Liver (tissue), 9 donors: ENCODE results near the gene USP6NL. TPM values are rescaled to one million over a fixed set of nuclear protein-coding genes. Genes with fewer than 3 reads are reported as not detected.

ENCODE experiments used
- DNase-seq: peaks from one replicate; pipeline ENCODE4 v3.0.0-alpha.2; 2017; ENCODE audit warnings: low spot score
- H3K27ac ChIP-seq, 2 donors: one replicate each; pipeline ENCODE4 v1.7.0; 2013; ENCODE audit warnings: inconsistent platforms in 2 of 2, low read length in 2 of 2, control low read depth in 1 of 2, low read depth in 1 of 2, mild to moderate bottlenecking in 1 of 2
- H3K27me3 ChIP-seq, 4 donors: one replicate each; pipeline versions ENCODE4 v1.6.1 to v1.7.0; 2013; ENCODE audit warnings: low read length in 3 of 4, inconsistent platforms in 1 of 4, mild to moderate bottlenecking in 1 of 4, moderate library complexity in 1 of 4; ENCODE audit not compliant: control insufficient read depth in 4 of 4, insufficient read depth in 4 of 4
- H3K36me3 ChIP-seq, 4 donors: one replicate each; pipeline versions ENCODE4 v1.6.1 to v1.7.0; 2013; ENCODE audit warnings: low read length in 3 of 4, mild to moderate bottlenecking in 3 of 4, low read depth in 1 of 4, moderate library complexity in 1 of 4; ENCODE audit not compliant: control insufficient read depth in 4 of 4, insufficient read depth in 3 of 4
- H3K4me1 ChIP-seq, 4 donors: one replicate each; pipeline versions ENCODE4 v1.6.1 to v1.7.0; 2013; ENCODE audit warnings: low read length in 3 of 4, mild to moderate bottlenecking in 3 of 4, moderate library complexity in 1 of 4; ENCODE audit not compliant: control insufficient read depth in 4 of 4, insufficient read depth in 4 of 4
- H3K4me3 ChIP-seq, 3 donors: one replicate each; pipeline versions ENCODE4 v1.6.1 to v1.7.0; 2013; ENCODE audit warnings: low read length in 3 of 3, control low read depth in 1 of 3, low read depth in 1 of 3, mild to moderate bottlenecking in 1 of 3
- H3K9ac ChIP-seq, 2 donors: one replicate each; pipeline ENCODE4 v1.7.0; 2013; ENCODE audit warnings: low read length in 2 of 2, mild to moderate bottlenecking in 2 of 2, moderate library complexity in 2 of 2, control low read depth in 1 of 2, low read depth in 1 of 2
- H3K9me3 ChIP-seq, 4 donors: one replicate each; pipeline versions ENCODE4 v1.6.1 to v1.7.0; 2013; ENCODE audit warnings: low read length in 3 of 4; ENCODE audit not compliant: control insufficient read depth in 4 of 4
- ATF3 ChIP-seq: IDR thresholded peaks from 2 replicates; pipeline ENCODE4 v1.6.1; 2016; ENCODE audit warnings: antibody characterized with exemption
- CTCF ChIP-seq: fragments of 150-350 bp; IDR thresholded peaks from 2 replicates; pipeline ENCODE4 v1.5.1; 2017; ENCODE audit warnings: improper control_type of control experiment, low read depth, low read length; ENCODE audit not compliant: missing input control
- EGR1 ChIP-seq, 2 donors: IDR thresholded peaks; 2 replicates each; pipeline ENCODE4 v1.6.1; 2016 to 2018; ENCODE audit warnings: antibody characterized with exemption in 2 of 2, low read depth in 2 of 2
- FOXA1 ChIP-seq: IDR thresholded peaks from 2 replicates; pipeline ENCODE4 v1.6.1; 2016; ENCODE audit warnings: antibody characterized with exemption
- FOXA2 ChIP-seq: IDR thresholded peaks from 2 replicates; pipeline ENCODE4 v1.6.1; 2016; ENCODE audit warnings: antibody characterized with exemption
- HNF4A ChIP-seq, 2 donors: conservative IDR thresholded peaks; 2 replicates each; pipeline ENCODE4 v1.6.1; 2016; ENCODE audit warnings: antibody characterized with exemption in 2 of 2, mild to moderate bottlenecking in 2 of 2
- HNF4G ChIP-seq: IDR thresholded peaks from 2 replicates; pipeline ENCODE4 v1.6.1; 2016; ENCODE audit warnings: antibody characterized with exemption
- JUND ChIP-seq, 2 donors: IDR thresholded peaks; 2 replicates each; pipeline ENCODE4 v1.6.1; 2016; ENCODE audit warnings: antibody characterized with exemption in 2 of 2
- MAX ChIP-seq: IDR thresholded peaks from 2 replicates; pipeline ENCODE4 v1.6.1; 2016; ENCODE audit warnings: antibody characterized with exemption
- NR2F2 ChIP-seq: IDR thresholded peaks from 2 replicates; pipeline ENCODE4 v1.6.1; 2016; ENCODE audit warnings: antibody characterized with exemption
- RAD21 ChIP-seq, 2 donors: IDR thresholded peaks; 2 replicates each; pipeline ENCODE4 v1.6.1; 2016; ENCODE audit warnings: antibody characterized with exemption in 2 of 2, mild to moderate bottlenecking in 2 of 2
- REST ChIP-seq: IDR thresholded peaks from 2 replicates; pipeline ENCODE4 v1.6.1; 2016; ENCODE audit warnings: antibody characterized with exemption, mild to moderate bottlenecking
- RXRA ChIP-seq, 2 donors: IDR thresholded peaks; 2 replicates each; pipeline ENCODE4 v1.6.1; 2017 to 2018; ENCODE audit warnings: antibody characterized with exemption in 2 of 2, mild to moderate bottlenecking in 1 of 2
- SP1 ChIP-seq: IDR thresholded peaks from 2 replicates; pipeline ENCODE4 v1.6.1; 2018; ENCODE audit warnings: antibody characterized with exemption, mild to moderate bottlenecking
- YY1 ChIP-seq: IDR thresholded peaks from 2 replicates; pipeline ENCODE4 v1.6.1; 2016; ENCODE audit warnings: antibody characterized with exemption, mild to moderate bottlenecking
- ZBTB33 ChIP-seq: IDR thresholded peaks from 2 replicates; pipeline ENCODE4 v1.6.1; 2016; ENCODE audit warnings: antibody characterized with exemption
- WGBS: extraction: QIAGEN DNeasy Blood & Tissue Kit; methylation state at CpG from one replicate; pipeline ENCODE4 v1.1.7; 2013; 5-methylcytosine and 5-hydroxymethylcytosine counted together
- polyA plus RNA-seq, 2 donors: library from polyadenylated mRNA; stranded (reverse) in 1 of 2; unstranded in 1 of 2; fragments of 200-250 nt in 1 of 2; fragments of >200 nt in 1 of 2; fragmentation: Nextera tagmentation in 1 of 2; extraction: Ambion mirVana in 1 of 2; gene quantifications; one replicate each; pipeline versions ENCODE4 v1.2.1 to v1.2.3, GENCODE V29; 2013 to 2015
- total RNA-seq, 2 donors: library from RNA; depleted of rRNA; stranded (reverse); fragments of >200 nt; gene quantifications; one replicate each; pipeline ENCODE4 v1.2.3, GENCODE V29; 2014
- donor health status: healthy.
- donor health status: healthy.
- donor health status: healthy.
- donor health status: healthy.
- donor health status: healthy.

The USP6NL gene
- total and polyA plus RNA-seq, 4 donors: 3.8 to 15.0 (median 10.2) TPM

- no peak for TF ChIP-seq REST
- TF ChIP-seq FOXA1: no peak
- TF ChIP-seq RXRA (IDR thresholded peaks at IDR 0.05): no peak
- TF ChIP-seq HNF4G: no peak
These were observed 2.4 kb downstream of the USP6NL start (continued) for GRCh38 chr10:11609052-11609451.

- no peak overlapping the region for H3K9ac ChIP-seq
- no peak overlapping the region for H3K4me3 ChIP-seq
- no peaks in the 10 kb centered on the region for H3K27me3 ChIP-seq
- no peaks in the 10 kb centered on the region for H3K9me3 ChIP-seq
- no peak for DNase-seq
- H3K4me1 ChIP-seq: peaks cover 10 to 40% (median 24%) of the 10 kb centered on the region in 4 donors
- no peak for TF ChIP-seq FOXA1
- TF ChIP-seq EGR1 (IDR thresholded peaks at IDR 0.05; ENCODE audit: low read depth in 2 of 2): no peak
- TF ChIP-seq RAD21 (IDR thresholded peaks at IDR 0.05): no peak
- no peak for TF ChIP-seq CTCF
- no peak for TF ChIP-seq ZBTB33
- no peak for TF ChIP-seq MAX
- TF ChIP-seq HNF4A (conservative IDR thresholded peaks at IDR 0.05): no peak
- WGBS: 86% methylated on average over 10 of the region's 10 CpGs
- no peaks in the 10 kb centered on the region for H3K36me3 ChIP-seq
- H3K27ac ChIP-seq: no peak overlapping the region
These were observed 3.1 kb downstream of the USP6NL start for GRCh38 chr10:11608159-11609013.

GRCh38 chr10:11605807-11606408, 5.5 kb downstream of the USP6NL start:
- H3K27ac ChIP-seq: peak overlapping the region; percentile 46 to 48
- WGBS: 28% methylated on average over 2 of the region's 2 CpGs

More at GRCh38 chr10:11605807-11606408, 5.5 kb downstream of the USP6NL start:
- Histone ChIP-seq H3K9ac (peak overlapping the region in 1 of 2 donors; percentile 48), H3K4me1 (peaks cover 12 to 45% (median 30%) of the 10 kb centered on the region in 4 donors), H3K4me3 (no peak overlapping the region), H3K9me3 (no peaks in the 10 kb centered on the region), H3K27me3 (no peaks in the 10 kb centered on the region), H3K36me3 (no peaks in the 10 kb centered on the region)
- TF ChIP-seq SP1 (no peak), FOXA2 (no peak), CTCF (no peak), HNF4A (conservative IDR thresholded peaks at IDR 0.05) (peak; percentile 31 to 42), JUND (IDR thresholded peaks at IDR 0.05) (peak in 1 of 2 donors; percentile 9), RXRA (IDR thresholded peaks at IDR 0.05) (peak in 1 of 2 donors; percentile 46), NR2F2 (no peak), MAX (no peak), ATF3 (no peak), FOXA1 (no peak), YY1 (peak; percentile 34), RAD21 (IDR thresholded peaks at IDR 0.05) (peak in 1 of 2 donors; percentile 46)
- no peak for DNase-seq
